K562 (cell line): ENCODE data around the gene KPTN. TPM values are rescaled to one million over a fixed set of nuclear protein-coding genes. Genes with fewer than 3 reads are reported as not detected.

Source experiments
- ATAC-seq: fragments of 200-7000 bp; cut with Tn5 transposase; 3 replicates; pipeline ENCODE4 v1.9.1; 2020; ENCODE audit warnings: moderate library complexity
- BruUV-seq: library from RNA; stranded (reverse); fragments of 400-500 nt; replicated peaks from 2 replicates; lab custom pipeline; 2021; lab: Mats Ljungman, UMichigan
- CTCF ChIA-PET: fragments of 300-600 bp; formaldehyde crosslinking; extraction: SDS; loops from one replicate; lab custom pipeline; 2021; ENCODE audit warnings: low intra/inter-chr PET ratio; lab: Yijun Ruan, JAX
- POLR2A ChIA-PET: fragments of 300-600, 350-650 bp; sonication (Branson Sonifier 250); formaldehyde crosslinking; extraction: SDS; loops from one replicate; lab custom pipeline; 2021; ENCODE audit warnings: antibody characterized with exemption, inconsistent platforms; lab: Yijun Ruan, JAX
- DNase-seq, 4 experiments: peaks; one replicate each; pipeline versions ENCODE4 v3.0.0 to v3.0.0-alpha.2; 2011 to 2018; ENCODE audit warnings: low spot score in 3 of 4, mixed read lengths in 3 of 4; ENCODE audit errors: extremely low read depth in 1 of 4
- FAIRE-seq: peaks from 2 replicates; lab custom pipeline; 2011; peaks lifted over from hg19 to GRCh38; lab: Jason Lieb, UNC
- H2AFZ ChIP-seq: 2 replicates; pipeline ENCODE4 v1.6.0; 2011; ENCODE audit warnings: low read depth, low read length, control low read depth, inconsistent platforms
- H3K27ac ChIP-seq: fragments of 200-600 bp; 3 replicates; pipeline ENCODE4 v1.8.0; 2011; ENCODE audit warnings: low read depth, mild to moderate bottlenecking, control low read depth, inconsistent platforms, low read length, moderate library complexity, mixed read lengths; ENCODE audit errors: extremely low read depth
- H3K27me3 ChIP-seq, 2 experiments: fragments of 300-600 bp in 1 of 2; 2 replicates in 1 of 2; 3 replicates in 1 of 2; pipeline versions ENCODE4 v1.6.0 to v1.8.0; 2011; ENCODE audit warnings: inconsistent platforms in 2 of 2, low read length in 2 of 2, mild to moderate bottlenecking in 1 of 2, mixed read lengths in 1 of 2, moderate library complexity in 1 of 2; ENCODE audit not compliant: control insufficient read depth in 2 of 2, insufficient read depth in 2 of 2
- H3K36me3 ChIP-seq: fragments of 300-600 bp; 3 replicates; pipeline ENCODE4 v1.8.0; 2011; ENCODE audit warnings: mild to moderate bottlenecking, low read length, inconsistent platforms; ENCODE audit not compliant: control insufficient read depth, insufficient read depth
- H3K4me1 ChIP-seq, 2 experiments: fragments of 200-600 bp in 1 of 2; replicated peaks in 1 of 2; 2 replicates in 1 of 2; 3 replicates in 1 of 2; pipeline versions ENCODE4 v1.5.1 to v1.8.0; 2011; ENCODE audit warnings: inconsistent platforms in 2 of 2, low read length in 2 of 2, mild to moderate bottlenecking in 1 of 2, mixed read lengths in 1 of 2, moderate library complexity in 1 of 2; ENCODE audit not compliant: control insufficient read depth in 2 of 2, insufficient read depth in 2 of 2
- H3K4me2 ChIP-seq: 2 replicates; pipeline ENCODE4 v1.6.1; 2011; ENCODE audit warnings: low read length, control low read depth, inconsistent platforms, mixed read lengths; ENCODE audit not compliant: insufficient read depth
- H3K4me3 ChIP-seq: fragments of 200-600 bp; sonication (generic), shearing (Covaris generic); 2 replicates; pipeline ENCODE4 v1.5.1; 2016; ENCODE audit warnings: control low read depth, inconsistent platforms
- H3K79me2 ChIP-seq: fragments of 200-600 bp; 3 replicates; pipeline ENCODE4 v1.8.0; 2011; ENCODE audit warnings: low read length, inconsistent platforms; ENCODE audit not compliant: control insufficient read depth, insufficient read depth
- H3K9ac ChIP-seq, 2 experiments: 2 replicates each; pipeline versions ENCODE4 v1.6.0 to v1.6.1; 2011; ENCODE audit warnings: low read depth in 2 of 2, low read length in 2 of 2, control low read depth in 1 of 2, inconsistent platforms in 1 of 2, mild to moderate bottlenecking in 1 of 2, mixed read lengths in 1 of 2; ENCODE audit not compliant: insufficient read depth in 1 of 2
- H3K9me1 ChIP-seq: one replicate; pipeline ENCODE4 v1.6.0; 2011; ENCODE audit warnings: inconsistent platforms, mild to moderate bottlenecking, low read length, moderate library complexity; ENCODE audit not compliant: control insufficient read depth, insufficient read depth
- H3K9me3 ChIP-seq: replicated peaks from 2 replicates; pipeline ENCODE4 v1.5.1; 2011; ENCODE audit warnings: low read depth, low read length, inconsistent platforms; ENCODE audit not compliant: control insufficient read depth, insufficient read depth
- H4K20me1 ChIP-seq: replicated peaks from 2 replicates; pipeline ENCODE4 v1.6.1; 2011; ENCODE audit warnings: low read length, inconsistent platforms, mixed read lengths; ENCODE audit not compliant: control insufficient read depth, insufficient read depth
- HDAC2 ChIP-seq: fragments of 450-650 bp; IDR thresholded peaks from 2 replicates; pipeline ENCODE4 v1.6.1; 2016; ENCODE audit warnings: mild to moderate bottlenecking
- KLF1 ChIP-seq: fragments of 450-650 bp; IDR thresholded peaks from 2 replicates; pipeline ENCODE4 v1.6.1; 2016; ENCODE audit warnings: missing genetic modification characterization, missing compliant biosample characterization
- NEUROD1 ChIP-seq: fragments of 150-350 bp; IDR thresholded peaks from 2 replicates; pipeline ENCODE4 v1.6.1; 2014; ENCODE audit warnings: borderline replicate concordance, low read length, low read depth; ENCODE audit not compliant: partially characterized antibody
- ZNF212 ChIP-seq: fragments of 450-650 bp; formaldehyde crosslinking; IDR thresholded peaks from 2 replicates; pipeline ENCODE4 v1.4.0; 2020; ENCODE audit warnings: mild to moderate bottlenecking
- ZNF431 ChIP-seq: sonication (generic); formaldehyde crosslinking; IDR thresholded peaks from 2 replicates; pipeline ENCODE4 v1.8.0; 2022; ENCODE audit warnings: mild to moderate bottlenecking, missing genetic modification reagents
- ZNF780A ChIP-seq: fragments of 250-450 bp; sonication (Bioruptor Pico); IDR thresholded peaks from 2 replicates; pipeline ENCODE4 v1.5.0; 2021; ENCODE audit warnings: mild to moderate bottlenecking
- WGBS: fragments of 100-300 bp; shearing (Covaris generic); methylation state at CpG from one replicate; pipeline ENCODE4 v1.1.6; 2016; ENCODE audit warnings: low coverage, mixed read lengths; ENCODE audit not compliant: insufficient coverage; ENCODE audit errors: missing lambda C conversion rate; 5-methylcytosine and 5-hydroxymethylcytosine counted together
- in situ Hi-C: fragments of 300-500 bp; cut with MboI; formaldehyde crosslinking; loops from 4 replicates; pipeline ENCODE4 v1.15.0; 2018; ENCODE audit warnings: inconsistent platforms, mixed read lengths
- intact Hi-C: fragments of 100-400 bp; cut with micrococcal nuclease; formaldehyde crosslinking; loops from 2 replicates; pipeline ENCODE4 v1.14.2; 2022
- polyA plus RNA-seq, 8 experiments: library from polyadenylated mRNA; depleted of rRNA in 4 of 8; stranded (reverse) in 5 of 8; unstranded in 3 of 8; fragments of >200 nt; fragmentation: Nextera tagmentation in 2 of 8; fragmentation: Illumina TruSeq in 1 of 8; extraction: Ambion mirVana in 2 of 8; extraction: Trizol in 1 of 8; gene quantifications; 2 replicates each; pipeline versions ENCODE4 v1.2.1 to v1.2.3, GENCODE V29; 2011 to 2014; ENCODE audit warnings: inconsistent platforms in 1 of 8, missing spikeins in 1 of 8
- total RNA-seq, 7 experiments: library from RNA; depleted of rRNA in 6 of 7; stranded (reverse); fragments of >200 nt in 6 of 7; fragmentation: Illumina TruSeq in 2 of 7; extraction: Trizol in 2 of 7; gene quantifications; 2 replicates each; pipeline versions ENCODE4 v1.2.1 to v1.2.3, GENCODE V29; 2011 to 2021; ENCODE audit warnings: low replicate concordance in 1 of 7

Gene KPTN
- total and polyA plus RNA-seq, 9 of the 15 experiments (the other 6 are each of a cell fraction or from before 2014, with no cell fraction given), result 0.56 to 18.2 (median 8.5) TPM

DNA sequence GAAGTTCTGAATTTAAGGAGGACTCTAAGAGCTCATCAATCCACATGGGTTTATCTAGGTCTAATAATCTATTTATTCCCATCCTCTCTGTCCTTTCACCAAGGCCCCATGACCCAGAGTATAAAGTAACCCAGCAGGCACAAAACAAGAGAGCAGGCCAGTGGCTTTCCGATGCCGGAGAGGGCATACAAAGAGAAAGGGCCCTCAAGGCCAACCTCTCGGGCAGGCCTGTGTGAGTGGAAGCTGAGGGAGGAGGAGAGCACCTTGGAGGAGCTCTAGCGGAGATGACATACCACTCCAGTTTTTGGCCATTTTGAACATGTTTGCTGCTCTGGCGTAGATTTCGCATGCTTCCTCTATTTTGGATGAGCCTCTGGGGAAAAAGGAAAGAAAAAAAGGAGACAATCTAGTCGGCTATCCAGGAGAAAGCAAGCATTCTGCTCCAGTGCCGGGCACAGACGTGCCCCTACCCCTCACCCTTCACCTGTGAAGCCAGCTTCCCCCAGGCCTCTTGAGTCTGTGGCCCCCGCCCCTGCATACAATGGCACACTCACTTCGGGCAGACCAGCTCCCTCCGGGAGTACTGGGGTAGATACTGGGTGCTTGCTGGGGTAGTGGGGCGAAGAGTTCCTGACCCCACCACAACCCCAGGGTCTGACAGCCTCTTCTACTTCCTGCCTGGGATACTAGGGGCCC is 19.3 kb upstream of the KPTN start:
- intact Hi-C loops, result no loop called here
- H4K20me1 ChIP-seq, result peaks cover 3% of the 10 kb centered on the region

More for the DNA sequence above, 19.3 kb upstream of the KPTN start:
- H2AFZ ChIP-seq, result no peak overlapping the region
- peaks cover 18% of the 10 kb centered on the region for H3K79me2 ChIP-seq
- H3K4me1 ChIP-seq, result peaks cover 1 to 37% of the 10 kb centered on the region in 2 experiments; a peak in 4 of 5 replicates
- H3K9ac ChIP-seq, result no peak overlapping the region
- H3K9me1 ChIP-seq, result no peaks in the 10 kb centered on the region
- ATAC-seq (no peak), FAIRE-seq (no peak)
- in situ Hi-C loops, result no loop called here
- H3K27me3 ChIP-seq, result no peaks in the 10 kb centered on the region
- H3K9me3 ChIP-seq, result no peaks in the 10 kb centered on the region
- TF ChIP-seq ZNF431, result no peak
- no peak for TF ChIP-seq KLF1
- no peak for TF ChIP-seq ZNF780A (CRISPR knock-in tag)
- no peak for TF ChIP-seq HDAC2
- no peak for TF ChIP-seq NEUROD1
- no peak for TF ChIP-seq ZNF212 (CRISPR knock-in tag)
- TF ChIP-seq, all 486 proteins: peak for 0
- BruUV-seq, result no TSS peak
- DNase-seq, result no peak
- POLR2A ChIA-PET, result interaction anchor here (0.6 to 1.4 kb wide), 3 partner anchors 9 to 12 kb away, joined by 3 to 5 read pairs (median 3); partner anchors contain the start of gene NAPA
- no peak overlapping the region for H3K4me3 ChIP-seq
- H3K36me3 ChIP-seq, result peaks cover 60% of the 10 kb centered on the region
- no peak overlapping the region for H3K27ac ChIP-seq
- H3K4me2 ChIP-seq, result no peak overlapping the region
- CTCF ChIA-PET, result no interaction called here
- 95% methylated on average over 10 of the region's 13 CpGs for WGBS
